Suprapubic skin (tissue), 4 donors: ENCODE measurements around the gene MYOM1. TPM values are rescaled to one million over a fixed set of nuclear protein-coding genes. Genes with fewer than 3 reads are reported as not detected.

Source experiments
- DNase-seq, 2 donors: peaks; one replicate each; pipeline ENCODE4 v3.0.0-alpha.2; 2019; ENCODE audit warnings: low spot score in 2 of 2
- H3K27ac ChIP-seq: fragments of 200-600 bp; sonication (generic); one replicate; pipeline ENCODE4 v1.5.1; 2019
- H3K27me3 ChIP-seq: fragments of 200-600 bp; sonication (generic); one replicate; pipeline ENCODE4 v1.5.1; 2019
- H3K36me3 ChIP-seq: fragments of 200-600 bp; sonication (generic); one replicate; pipeline ENCODE4 v1.5.1; 2019
- H3K4me1 ChIP-seq: fragments of 200-600 bp; sonication (generic); one replicate; pipeline ENCODE4 v1.5.1; 2019
- H3K4me3 ChIP-seq: fragments of 200-600 bp; sonication (generic); one replicate; pipeline ENCODE4 v1.5.1; 2019; ENCODE audit warnings: mild to moderate bottlenecking
- H3K9me3 ChIP-seq: fragments of 200-600 bp; sonication (generic); one replicate; pipeline ENCODE4 v1.5.1; 2019
- CTCF ChIP-seq, 2 donors: fragments of 200-600 bp in 1 of 2; fragments of 450-650 bp in 1 of 2; sonication (generic) in 1 of 2; IDR thresholded peaks; one replicate each; pipeline ENCODE4 v1.5.1; 2016 to 2019; ENCODE audit warnings: antibody characterized with exemption in 2 of 2, mild to moderate bottlenecking in 1 of 2, moderate library complexity in 1 of 2
- EP300 ChIP-seq: sonication (generic); formaldehyde crosslinking; IDR thresholded peaks from one replicate; pipeline ENCODE4 v1.6.1; 2017; ENCODE audit warnings: antibody characterized with exemption
- POLR2A ChIP-seq, 2 donors: fragments of 450-650 bp; IDR thresholded peaks; one replicate each; pipeline ENCODE4 v1.6.1; 2017; ENCODE audit warnings: antibody characterized with exemption in 2 of 2, mild to moderate bottlenecking in 2 of 2, moderate library complexity in 2 of 2
- POLR2AphosphoS5 ChIP-seq, 3 donors: sonication (generic); formaldehyde crosslinking; IDR thresholded peaks; one replicate each; pipeline ENCODE4 v1.6.1; 2017; ENCODE audit warnings: antibody characterized with exemption in 3 of 3
- WGBS: methylation state at CpG from one replicate; pipeline ENCODE4 v1.1.5; 2018; 5-methylcytosine and 5-hydroxymethylcytosine counted together
- total RNA-seq, 4 donors: library from RNA; depleted of rRNA; stranded (reverse); fragments of >200 nt; gene quantifications; one replicate each; pipeline ENCODE4 v1.1.0, GENCODE V29; 2016

The MYOM1 gene
- total RNA-seq, 4 donors from 2014 or later = 0.99 to 2.1 (median 1.6) TPM

- TF ChIP-seq POLR2A (IDR thresholded peaks at IDR 0.05) (no peak), EP300 (no peak), POLR2AphosphoS5 (IDR thresholded peaks at IDR 0.05) (no peak), CTCF (IDR thresholded peaks at IDR 0.05) (no peak)
- Histone ChIP-seq H3K4me3 (no peak overlapping the region), H3K27me3 (no peaks in the 10 kb centered on the region), H3K4me1 (peaks cover 4% of the 10 kb centered on the region), H3K9me3 (no peaks in the 10 kb centered on the region), H3K27ac (no peak overlapping the region), H3K36me3 (no peaks in the 10 kb centered on the region)
- DNase-seq = no peak
- WGBS = 65% methylated on average over 4 of the region's 4 CpGs
Measured at GRCh38 chr18:3055816-3056215, 164.0 kb downstream of the MYOM1 start.

GRCh38 chr18:3055186-3055728 lies 164.5 kb downstream of the MYOM1 start:
- H3K36me3 ChIP-seq = no peaks in the 10 kb centered on the region
- DNase-seq = no peak

GRCh38 chr18:3054780-3055179 lies 165.0 kb downstream of the MYOM1 start:
- H3K27ac ChIP-seq = no peak overlapping the region
- no peak for DNase-seq
- TF ChIP-seq POLR2AphosphoS5 (IDR thresholded peaks at IDR 0.05) (no peak), POLR2A (IDR thresholded peaks at IDR 0.05) (no peak), CTCF (IDR thresholded peaks at IDR 0.05) (no peak), EP300 (no peak)
- WGBS = 77% methylated on average over 3 of the region's 3 CpGs
- H3K27me3 ChIP-seq = no peaks in the 10 kb centered on the region
- H3K9me3 ChIP-seq = no peaks in the 10 kb centered on the region
- H3K36me3 ChIP-seq = no peaks in the 10 kb centered on the region
- H3K4me3 ChIP-seq = no peak overlapping the region
- peaks cover 4% of the 10 kb centered on the region for H3K4me1 ChIP-seq

More at GRCh38 chr18:3055186-3055728, 164.5 kb downstream of the MYOM1 start:
- no peaks in the 10 kb centered on the region for H3K9me3 ChIP-seq
- TF ChIP-seq CTCF (IDR thresholded peaks at IDR 0.05) = no peak
- TF ChIP-seq POLR2A (IDR thresholded peaks at IDR 0.05) = no peak
- TF ChIP-seq EP300 = no peak
- no peak for TF ChIP-seq POLR2AphosphoS5 (IDR thresholded peaks at IDR 0.05)
- peaks cover 4% of the 10 kb centered on the region for H3K4me1 ChIP-seq
- no peak overlapping the region for H3K4me3 ChIP-seq
- H3K27me3 ChIP-seq = no peaks in the 10 kb centered on the region
- no peak overlapping the region for H3K27ac ChIP-seq
- WGBS = 53% methylated on average over 4 of the region's 4 CpGs

- Histone ChIP-seq H3K27ac (no peak overlapping the region), H3K9me3 (no peaks in the 10 kb centered on the region), H3K4me1 (peaks cover 4% of the 10 kb centered on the region), H3K27me3 (no peaks in the 10 kb centered on the region), H3K4me3 (no peak overlapping the region), H3K36me3 (no peaks in the 10 kb centered on the region)
- DNase-seq = no peak
- TF ChIP-seq POLR2A (IDR thresholded peaks at IDR 0.05) (no peak), CTCF (IDR thresholded peaks at IDR 0.05) (no peak), POLR2AphosphoS5 (IDR thresholded peaks at IDR 0.05) (no peak), EP300 (no peak)
- WGBS = 92% methylated on average over 6 of the region's 6 CpGs
Measured at GRCh38 chr18:3054214-3054613, 165.6 kb downstream of the MYOM1 start.

GRCh38 chr18:3053081-3053480 lies 166.7 kb downstream of the MYOM1 start:
- TF ChIP-seq POLR2AphosphoS5 (IDR thresholded peaks at IDR 0.05) (no peak), POLR2A (IDR thresholded peaks at IDR 0.05) (no peak), CTCF (IDR thresholded peaks at IDR 0.05) (no peak), EP300 (no peak)
- Histone ChIP-seq H3K27ac (no peak overlapping the region), H3K4me1 (no peaks in the 10 kb centered on the region), H3K36me3 (no peaks in the 10 kb centered on the region), H3K9me3 (no peaks in the 10 kb centered on the region), H3K4me3 (no peak overlapping the region), H3K27me3 (no peaks in the 10 kb centered on the region)
- WGBS = 99% methylated on average over 4 of the region's 4 CpGs
- DNase-seq = no peak
